AML-193 (cell line): ENCODE data around the gene GH1.

Experiments used
- DNase-seq, 2 experiments: peaks; one replicate each; lab custom pipeline; 2025; lab: John Stamatoyannopoulos, UW

The GH1 gene

GRCh38 chr17:63944736-63945499, 26.3 kb upstream of the GH1 start:
- DNase-seq, result no peak

GRCh38 chr17:63943745-63944144, 25.1 kb upstream of the GH1 start:
- DNase-seq, result no peak

GRCh38 chr17:63942309-63942985, 23.8 kb upstream of the GH1 start:
- DNase-seq, result no peak

- no peak for DNase-seq
Observed at GRCh38 chr17:63941751-63942150, 23.1 kb upstream of the GH1 start.

- DNase-seq, result no peak
Observed at GRCh38 chr17:63941162-63941561, 22.5 kb upstream of the GH1 start.

GRCh38 chr17:63940584-63940983, 21.9 kb upstream of the GH1 start:
- no peak for DNase-seq

GRCh38 chr17:63939884-63940283, 21.2 kb upstream of the GH1 start:
- no peak for DNase-seq

- no peak for DNase-seq
Observed at GRCh38 chr17:63939401-63939800, 20.8 kb upstream of the GH1 start.

- no peak for DNase-seq
Observed at GRCh38 chr17:63937920-63938319, 19.3 kb upstream of the GH1 start.

GRCh38 chr17:63937319-63937718, 18.7 kb upstream of the GH1 start:
- no peak for DNase-seq

- peak in 1 of 2 experiments; percentile 19 for DNase-seq
Observed at GRCh38 chr17:63934183-63935112, 15.8 kb upstream of the GH1 start.

GRCh38 chr17:63933598-63933997, 15.0 kb upstream of the GH1 start:
- DNase-seq, result no peak

GRCh38 chr17:63932721-63933120, 14.1 kb upstream of the GH1 start:
- DNase-seq, result no peak

GRCh38 chr17:63931981-63932561, 13.4 kb upstream of the GH1 start, which contains the start of gene CD79B:
Gene CD79B, minus strand, starts transcription at chr17:63932331. Its CDS starts 70 bp downstream, at chr17:63932261.
- DNase-seq, result no peak

- DNase-seq, result no peak
Observed at GRCh38 chr17:63930951-63931575, 12.4 kb upstream of the GH1 start.

GRCh38 chr17:63929860-63930766, 11.5 kb upstream of the GH1 start:
- DNase-seq, result no peak

- no peak for DNase-seq
Observed at GRCh38 chr17:63928966-63929695, 10.5 kb upstream of the GH1 start.

- DNase-seq, result no peak
Observed at GRCh38 chr17:63928172-63928666, 9.6 kb upstream of the GH1 start.

GRCh38 chr17:63927464-63928171, 9.0 kb upstream of the GH1 start:
- DNase-seq, result no peak
